Smooth muscle cell of the brain vasculature (primary cell): Measurements from ENCODE around the gene IQCH.

ENCODE experiments used
- DNase-seq: peaks from one replicate; pipeline ENCODE4 v3.0.0-alpha.2; 2012; ENCODE audit warnings: low read depth, low spot score

The IQCH gene

DNA sequence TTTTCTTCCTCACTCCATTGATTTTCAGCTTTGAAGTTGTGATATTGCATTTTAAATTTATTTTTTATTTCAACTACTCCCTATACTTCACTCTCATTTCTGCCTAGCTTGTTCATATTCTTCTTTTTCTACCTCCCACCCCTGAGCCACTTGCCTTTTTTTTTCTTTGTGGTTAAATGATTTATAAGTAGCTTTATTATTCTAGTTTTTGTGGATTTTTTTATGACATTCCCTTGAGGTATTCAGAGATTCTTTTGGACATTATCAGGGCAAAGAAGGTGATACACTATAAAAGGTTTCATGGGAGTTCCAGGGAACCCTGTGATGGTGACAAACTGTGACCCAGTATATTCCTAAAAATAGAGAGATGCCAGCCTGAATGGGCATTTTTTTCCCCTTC is 269.6 kb downstream of the IQCH start:
- DNase-seq = no peak

DNA sequence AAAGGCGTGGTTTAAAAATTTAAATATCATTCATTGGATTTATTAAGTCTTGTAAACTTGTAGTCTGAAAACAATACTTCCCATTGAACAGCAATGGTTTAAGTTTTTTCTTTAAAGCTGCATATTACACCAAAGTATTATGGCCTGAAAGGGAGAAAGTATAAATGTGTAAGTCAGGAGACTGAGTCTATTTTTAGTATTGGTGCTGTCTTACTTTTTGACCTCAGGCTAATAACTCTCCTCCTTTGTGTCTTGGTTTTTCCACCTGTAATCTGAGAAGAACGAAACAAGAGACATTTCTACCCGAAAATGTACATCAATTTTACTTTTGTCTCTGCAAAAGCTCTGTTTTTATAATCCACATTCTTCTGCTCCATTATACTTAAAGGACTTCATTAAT is 273.9 kb downstream of the IQCH start:
- DNase-seq = no peak

DNA sequence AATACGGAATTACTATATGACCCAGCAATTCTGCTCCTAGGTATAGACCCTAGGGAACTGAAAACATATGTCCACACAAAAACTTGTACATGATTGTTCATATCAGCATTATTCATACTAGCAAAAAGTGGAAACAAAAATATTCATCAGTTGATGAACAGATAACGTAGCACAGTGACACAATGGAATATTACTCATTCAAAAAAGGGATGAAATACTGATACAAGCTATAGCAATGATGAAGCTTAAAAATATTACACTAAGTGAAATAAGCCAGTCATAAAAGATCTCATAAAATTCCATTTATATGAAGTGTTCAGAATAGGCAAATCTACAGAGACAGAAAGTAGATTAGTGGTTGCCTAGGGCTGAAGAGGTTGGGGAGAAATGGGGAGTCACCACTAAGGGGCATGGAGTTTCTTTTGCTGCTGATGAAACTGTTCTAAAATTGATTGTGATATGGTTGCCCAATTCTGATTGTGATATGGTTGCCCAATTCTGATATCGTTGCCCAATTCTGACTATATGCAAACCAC is 276.9 kb downstream of the IQCH start:
- no peak for DNase-seq

DNA sequence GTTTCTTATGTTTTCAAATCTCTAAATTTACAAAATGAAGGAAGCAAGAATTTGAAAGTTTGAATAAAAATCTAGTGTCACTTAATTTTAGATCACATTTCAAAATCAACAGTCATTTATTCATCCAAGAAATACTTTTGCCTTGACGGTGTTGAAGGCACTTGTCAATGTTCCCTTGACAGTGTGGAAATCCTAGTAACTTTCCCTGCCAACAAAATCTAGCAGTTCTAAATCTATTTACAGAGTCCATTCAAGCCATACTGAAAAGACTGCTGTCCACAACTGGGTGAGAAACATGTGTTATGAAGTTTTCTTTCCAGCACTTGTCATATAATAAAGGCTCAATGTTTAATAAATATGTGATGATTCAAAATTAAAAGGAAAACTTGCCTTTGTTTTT is 279.3 kb downstream of the IQCH start:
- no peak for DNase-seq

DNA sequence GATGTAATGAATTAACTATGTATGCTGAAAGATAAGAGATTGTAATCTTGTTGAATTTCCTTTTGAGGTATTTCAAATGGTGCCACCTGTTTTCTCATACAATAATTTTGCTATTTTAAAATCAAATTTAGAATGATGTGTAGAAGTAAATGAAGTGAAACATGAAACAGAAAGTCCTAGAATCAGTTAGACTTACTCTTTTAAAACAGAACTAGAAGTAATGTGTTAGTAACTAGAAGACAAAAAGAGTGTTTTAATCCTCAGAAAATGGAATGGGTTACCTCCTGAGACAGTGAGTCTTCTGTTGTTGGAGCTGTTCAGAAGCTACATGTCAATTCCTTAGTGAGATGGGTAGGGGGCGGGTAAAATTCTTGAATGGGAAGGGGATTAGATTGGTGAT is 279.8 kb downstream of the IQCH start:
- no peak for DNase-seq

DNA sequence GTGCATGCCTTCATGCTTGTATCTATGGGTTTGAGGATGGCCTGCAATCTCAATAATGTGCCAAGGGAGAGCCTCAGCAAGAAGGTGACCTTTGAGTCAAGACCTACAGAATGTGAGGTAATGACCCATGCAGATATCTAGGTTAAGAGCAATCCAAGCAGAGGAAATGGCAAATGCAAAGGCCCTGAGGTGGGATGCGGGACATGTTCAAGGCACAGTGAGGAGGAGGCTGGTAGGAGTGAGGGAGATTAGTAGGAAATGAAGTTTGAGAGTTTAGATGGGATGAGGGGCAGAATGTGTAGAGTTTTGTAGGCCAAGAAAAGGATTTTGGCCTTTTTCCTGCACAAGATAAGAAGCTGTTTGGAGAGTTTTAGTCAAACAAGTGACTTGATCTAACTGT is 283.2 kb downstream of the IQCH start:
- no peak for DNase-seq

DNA sequence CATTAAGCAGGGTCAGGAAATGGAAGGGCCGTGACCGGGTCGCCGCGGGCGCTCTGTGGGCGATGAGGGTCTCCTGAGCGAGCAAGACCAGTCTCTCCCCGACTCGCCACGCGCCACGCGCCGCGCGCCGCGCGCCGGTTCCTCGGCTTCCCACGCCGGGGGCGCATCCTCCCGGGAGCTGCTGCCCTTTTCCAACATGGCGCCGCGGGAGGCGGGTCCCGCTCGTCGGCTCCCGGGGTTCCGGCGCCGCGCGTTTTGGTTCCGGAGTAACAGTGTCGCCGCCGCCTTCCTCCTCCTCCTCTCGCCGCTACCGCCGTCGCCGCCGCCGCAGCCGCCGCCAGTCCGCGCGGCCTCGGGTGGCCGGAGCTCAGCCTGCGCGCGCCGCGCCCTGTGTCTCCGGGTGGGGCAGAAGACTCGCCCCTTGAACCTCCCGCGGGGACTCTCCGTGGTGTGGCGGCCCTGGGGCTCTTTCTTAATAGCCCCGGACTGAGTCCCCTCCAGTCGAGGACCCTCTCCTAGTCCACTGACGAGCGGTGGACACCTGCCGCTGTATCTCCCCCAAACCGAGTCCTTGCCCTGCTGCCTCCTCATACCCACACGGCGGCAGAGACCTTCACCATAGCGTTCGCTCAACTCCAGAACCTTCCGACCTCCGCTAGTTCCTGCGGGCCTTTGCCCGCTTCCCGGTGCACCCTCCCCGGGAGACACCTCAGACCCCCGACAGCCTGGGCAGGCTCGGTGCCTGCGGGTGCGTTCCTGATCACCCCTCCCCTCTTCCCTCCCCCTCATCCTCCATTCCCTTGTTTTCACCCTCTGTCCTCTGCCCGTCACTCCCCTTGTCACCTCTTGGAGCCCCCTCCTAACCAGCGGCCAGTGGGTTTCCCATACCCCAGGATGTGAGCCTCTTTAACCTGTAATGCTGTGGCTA is 288.1 kb downstream of the IQCH start, which contains the start of gene MAP2K5:
Gene MAP2K5 (plus strand): TSS at position 284 of the 928 bp plus-strand sequence. CDS start 633 bp downstream, at position 917.
- DNase-seq = no peak

DNA sequence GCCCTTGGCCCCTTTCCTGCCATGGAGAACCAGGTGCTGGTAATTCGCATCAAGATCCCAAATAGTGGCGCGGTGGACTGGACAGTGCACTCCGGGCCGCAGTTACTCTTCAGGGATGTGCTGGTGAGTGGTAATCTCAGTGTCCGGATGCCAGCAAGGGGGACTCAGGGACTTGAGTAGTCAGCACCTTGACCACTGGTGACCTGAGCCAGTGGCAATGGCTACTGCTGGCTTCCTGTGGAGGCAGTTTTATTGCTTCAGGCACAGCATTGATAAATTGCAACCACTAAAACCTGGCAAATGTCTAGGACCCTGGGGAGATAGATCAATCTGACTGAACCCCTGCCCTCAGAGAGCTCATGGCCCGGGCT is 288.7 kb downstream of the IQCH start:
- DNase-seq = no peak

DNA sequence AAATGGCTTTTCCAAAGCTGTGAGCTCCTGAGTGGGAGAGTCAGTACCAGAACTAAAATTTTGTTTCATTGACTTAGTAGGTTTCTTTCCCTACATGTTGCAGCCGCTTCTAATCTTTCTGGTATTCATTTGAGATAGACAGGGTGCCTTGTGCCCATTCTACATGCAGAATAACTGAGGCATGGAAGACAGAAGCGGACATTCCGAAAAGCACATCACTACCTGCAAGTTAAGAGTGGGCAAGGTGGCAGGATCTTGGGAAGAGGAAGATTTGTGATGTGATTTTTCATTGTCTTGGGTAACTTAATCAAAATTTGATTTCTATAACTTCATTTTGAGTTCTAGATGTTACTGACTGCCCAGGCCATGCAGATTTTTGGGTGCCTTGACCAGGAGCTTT is 289.9 kb downstream of the IQCH start:
- DNase-seq = no peak

DNA sequence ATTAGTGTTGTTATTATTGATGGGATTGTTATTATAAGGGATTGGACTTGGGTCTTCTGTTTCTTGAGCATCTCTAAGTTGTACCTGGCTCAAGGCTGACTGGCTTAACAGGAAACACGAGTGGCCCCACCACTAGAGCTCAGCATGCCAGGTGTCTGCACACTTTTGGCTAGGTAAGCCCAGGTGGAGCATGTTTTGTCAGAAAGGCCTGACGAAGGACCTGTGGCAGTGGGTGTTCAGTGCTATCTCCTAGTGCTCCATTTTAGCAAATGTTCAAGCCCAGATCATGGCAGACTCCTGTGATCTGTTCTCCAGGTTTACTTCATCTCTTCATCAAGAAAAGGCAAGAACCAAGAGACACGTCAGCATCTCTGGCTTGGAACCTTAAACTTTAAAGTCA is 291.3 kb downstream of the IQCH start:
- no peak for DNase-seq

DNA sequence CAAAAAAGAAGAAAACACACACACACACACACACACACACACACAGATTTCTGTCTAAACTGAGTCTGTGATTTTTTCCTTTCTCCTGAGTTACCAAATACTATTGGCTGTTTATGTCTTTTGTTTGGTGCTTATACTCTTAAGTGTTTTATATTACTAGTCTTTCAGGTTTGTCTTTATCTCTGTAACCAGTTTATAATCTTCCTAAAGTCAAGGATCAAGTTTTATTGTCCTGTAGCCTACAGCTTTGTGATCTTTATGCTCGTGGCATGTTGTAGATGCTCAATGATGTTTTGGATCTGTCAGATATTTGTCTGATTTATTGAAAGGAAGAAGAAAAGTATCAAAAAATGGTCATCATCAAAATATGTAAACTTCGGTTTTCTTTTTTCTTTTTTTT is 292.5 kb downstream of the IQCH start:
- DNase-seq = no peak

DNA sequence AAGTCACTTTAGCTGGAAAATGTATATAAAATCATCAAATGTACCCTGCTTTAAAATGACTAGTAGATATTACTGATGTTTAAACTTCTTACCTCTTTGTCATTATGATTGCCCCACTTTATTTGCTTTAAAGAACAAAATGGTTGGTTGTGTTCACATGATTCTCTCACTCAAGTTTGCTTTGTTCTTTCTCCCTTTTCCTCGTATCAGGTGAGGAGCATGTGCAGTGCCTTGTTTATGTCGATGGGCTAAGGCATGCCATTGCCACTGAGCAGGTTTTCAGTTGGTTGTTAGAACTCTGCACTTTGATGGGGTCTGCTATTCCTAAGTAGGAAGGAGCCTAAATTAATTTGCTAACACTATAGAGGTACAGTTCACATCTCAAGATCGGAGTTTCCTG is 293.2 kb downstream of the IQCH start:
- DNase-seq = no peak

DNA sequence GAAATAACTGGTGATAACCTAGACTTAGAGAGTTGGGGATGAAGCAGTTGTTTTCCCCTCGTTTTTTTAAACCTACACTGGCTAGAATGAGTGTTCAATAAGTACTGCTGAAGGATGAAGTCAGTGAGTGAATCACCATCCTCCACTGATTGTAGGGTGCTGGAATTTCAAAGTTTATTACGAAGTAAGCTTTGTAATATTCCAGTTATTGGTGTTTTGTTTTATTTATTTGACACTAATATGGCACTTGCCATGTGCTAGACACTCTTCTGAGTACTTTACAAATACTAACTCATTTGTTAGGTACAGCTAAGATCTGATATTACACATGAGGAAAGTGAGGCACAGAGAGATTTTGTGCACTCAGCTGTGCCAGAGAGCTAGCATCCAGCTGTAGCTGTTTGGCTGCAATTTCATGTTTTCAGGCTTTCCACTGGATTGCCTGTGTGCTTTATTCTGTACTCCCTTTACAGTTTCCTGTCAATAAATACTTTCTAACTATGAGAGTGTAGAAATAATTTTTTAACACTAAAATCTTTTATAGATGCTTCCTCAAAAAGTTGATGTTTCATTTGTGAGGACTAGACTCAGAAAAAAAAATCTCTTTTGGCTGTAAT is 293.8 kb downstream of the IQCH start:
- no peak for DNase-seq

DNA sequence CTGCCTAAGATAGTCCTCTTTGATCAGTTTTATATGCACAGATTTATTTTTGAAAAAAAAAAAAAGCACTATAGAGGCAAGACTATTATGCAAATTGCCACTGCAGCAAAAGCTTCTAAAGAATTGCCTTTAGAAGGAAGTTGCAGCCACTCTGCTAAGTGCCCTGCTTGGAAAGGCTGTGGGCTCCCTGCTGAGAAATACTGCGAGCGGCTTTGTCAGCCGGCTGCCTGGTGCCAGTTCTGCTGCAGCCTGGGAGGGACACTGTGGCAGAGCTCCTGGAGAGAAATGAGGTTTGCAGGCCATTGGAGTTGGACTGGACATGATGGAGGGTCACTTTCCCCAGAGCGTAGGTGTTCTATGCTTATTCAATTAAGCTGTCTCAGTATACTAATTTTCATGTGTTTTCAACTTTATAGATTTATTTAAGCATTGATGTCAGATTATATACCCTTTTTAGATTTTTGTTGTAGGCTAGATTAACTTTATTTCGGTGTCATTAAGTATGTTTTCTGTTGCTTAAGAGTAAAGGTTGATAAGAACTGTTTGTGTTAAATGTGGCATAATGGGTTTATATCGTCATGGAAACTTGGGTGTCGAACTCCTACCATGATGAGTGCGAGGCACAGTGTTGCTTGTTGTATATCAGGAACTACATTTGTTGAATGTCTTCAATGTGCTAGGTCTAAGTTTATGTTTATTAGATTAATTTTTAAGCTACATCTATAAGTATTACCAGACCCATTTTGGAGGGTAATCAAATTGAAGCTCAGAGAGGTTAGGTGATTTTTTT is 294.5 kb downstream of the IQCH start:
- no peak for DNase-seq

DNA sequence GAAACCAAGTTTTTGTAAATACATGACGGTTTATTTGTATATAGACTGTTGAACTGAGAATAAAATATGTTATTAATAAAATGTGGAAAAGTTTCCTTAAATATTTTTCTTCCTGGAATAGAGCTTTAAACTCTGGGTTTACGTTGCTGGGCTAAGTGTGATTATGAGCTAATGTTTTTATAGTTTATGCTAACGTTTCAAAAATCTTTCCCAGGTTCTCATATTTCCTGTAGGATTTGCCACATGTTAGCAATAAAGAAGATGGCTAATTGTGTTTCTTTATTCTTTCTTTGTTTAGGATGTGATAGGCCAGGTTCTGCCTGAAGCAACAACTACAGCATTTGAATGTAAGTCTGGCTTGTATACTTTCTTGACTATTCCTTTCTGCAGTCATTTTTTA is 295.1 kb downstream of the IQCH start:
- no peak for DNase-seq

DNA sequence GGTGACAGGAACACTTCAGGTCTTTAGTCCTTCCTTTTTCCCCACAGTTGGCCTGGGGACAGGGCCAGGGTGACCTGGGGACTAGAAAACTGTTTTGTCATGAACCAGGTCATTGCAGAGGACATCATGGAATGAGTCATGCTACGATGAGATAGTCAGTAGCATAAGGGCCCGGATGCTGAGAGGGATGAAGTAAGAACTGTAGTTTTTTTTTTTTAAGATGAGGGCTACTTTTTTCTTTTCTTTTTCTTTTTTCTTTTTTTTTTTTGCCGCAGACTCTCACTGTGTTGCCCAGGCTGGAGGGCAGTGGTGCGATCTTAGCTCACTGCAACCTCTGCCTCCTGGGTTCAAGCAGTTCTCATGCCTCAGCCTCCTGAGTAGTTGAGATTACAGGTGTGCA is 295.9 kb downstream of the IQCH start:
- no peak for DNase-seq

DNA sequence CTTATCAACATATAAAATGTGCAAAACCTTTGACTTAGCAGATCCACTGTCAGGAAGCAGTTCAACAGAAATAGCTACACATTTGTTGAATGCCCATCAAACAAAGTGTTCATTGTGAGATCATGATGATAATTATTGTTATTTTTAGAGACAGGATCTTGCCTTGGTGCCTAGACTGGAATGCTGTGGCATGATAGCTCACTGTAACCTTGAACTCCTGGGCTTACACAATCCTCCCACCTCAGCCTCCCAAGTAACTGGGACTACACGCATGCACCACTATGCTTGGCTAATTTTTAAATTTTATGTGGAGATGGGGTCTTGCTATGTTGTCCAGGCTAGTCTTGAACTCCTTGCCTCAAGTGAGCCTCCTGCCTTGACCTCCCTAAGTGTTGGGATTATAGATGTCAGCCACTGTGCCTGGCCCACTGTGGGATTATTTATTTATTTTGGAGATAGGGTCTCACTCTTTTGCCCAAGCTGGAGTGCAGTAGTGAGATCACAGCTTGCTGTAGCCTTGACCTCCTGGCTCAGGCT is 296.7 kb downstream of the IQCH start:
- DNase-seq = no peak
